Liver (tissue), 9 donors: ENCODE measurements around the gene CAPZB. TPM values are rescaled to one million over a fixed set of nuclear protein-coding genes. Genes with fewer than 3 reads are reported as not detected.

Experiments
- DNase-seq: peaks from one replicate; pipeline ENCODE4 v3.0.0-alpha.2; 2017; ENCODE audit warnings: low spot score
- H3K27ac ChIP-seq, 2 donors: one replicate each; pipeline ENCODE4 v1.7.0; 2013; ENCODE audit warnings: inconsistent platforms in 2 of 2, low read length in 2 of 2, control low read depth in 1 of 2, low read depth in 1 of 2, mild to moderate bottlenecking in 1 of 2
- H3K27me3 ChIP-seq, 4 donors: one replicate each; pipeline versions ENCODE4 v1.6.1 to v1.7.0; 2013; ENCODE audit warnings: low read length in 3 of 4, inconsistent platforms in 1 of 4, mild to moderate bottlenecking in 1 of 4, moderate library complexity in 1 of 4; ENCODE audit not compliant: control insufficient read depth in 4 of 4, insufficient read depth in 4 of 4
- H3K36me3 ChIP-seq, 4 donors: one replicate each; pipeline versions ENCODE4 v1.6.1 to v1.7.0; 2013; ENCODE audit warnings: low read length in 3 of 4, mild to moderate bottlenecking in 3 of 4, low read depth in 1 of 4, moderate library complexity in 1 of 4; ENCODE audit not compliant: control insufficient read depth in 4 of 4, insufficient read depth in 3 of 4
- H3K4me1 ChIP-seq, 4 donors: one replicate each; pipeline versions ENCODE4 v1.6.1 to v1.7.0; 2013; ENCODE audit warnings: low read length in 3 of 4, mild to moderate bottlenecking in 3 of 4, moderate library complexity in 1 of 4; ENCODE audit not compliant: control insufficient read depth in 4 of 4, insufficient read depth in 4 of 4
- H3K4me3 ChIP-seq, 3 donors: one replicate each; pipeline versions ENCODE4 v1.6.1 to v1.7.0; 2013; ENCODE audit warnings: low read length in 3 of 3, control low read depth in 1 of 3, low read depth in 1 of 3, mild to moderate bottlenecking in 1 of 3
- H3K9ac ChIP-seq, 2 donors: one replicate each; pipeline ENCODE4 v1.7.0; 2013; ENCODE audit warnings: low read length in 2 of 2, mild to moderate bottlenecking in 2 of 2, moderate library complexity in 2 of 2, control low read depth in 1 of 2, low read depth in 1 of 2
- H3K9me3 ChIP-seq, 4 donors: one replicate each; pipeline versions ENCODE4 v1.6.1 to v1.7.0; 2013; ENCODE audit warnings: low read length in 3 of 4; ENCODE audit not compliant: control insufficient read depth in 4 of 4
- EGR1 ChIP-seq, 2 donors: IDR thresholded peaks; 2 replicates each; pipeline ENCODE4 v1.6.1; 2016 to 2018; ENCODE audit warnings: antibody characterized with exemption in 2 of 2, low read depth in 2 of 2
- FOXA1 ChIP-seq: IDR thresholded peaks from 2 replicates; pipeline ENCODE4 v1.6.1; 2016; ENCODE audit warnings: antibody characterized with exemption
- FOXA2 ChIP-seq: IDR thresholded peaks from 2 replicates; pipeline ENCODE4 v1.6.1; 2016; ENCODE audit warnings: antibody characterized with exemption
- GABPA ChIP-seq, 2 donors: IDR thresholded peaks in 1 of 2; conservative IDR thresholded peaks in 1 of 2; 2 replicates each; pipeline ENCODE4 v1.6.1; 2016; ENCODE audit warnings: antibody characterized with exemption in 2 of 2, mild to moderate bottlenecking in 1 of 2, moderate library complexity in 1 of 2
- HNF4A ChIP-seq, 2 donors: conservative IDR thresholded peaks; 2 replicates each; pipeline ENCODE4 v1.6.1; 2016; ENCODE audit warnings: antibody characterized with exemption in 2 of 2, mild to moderate bottlenecking in 2 of 2
- HNF4G ChIP-seq: IDR thresholded peaks from 2 replicates; pipeline ENCODE4 v1.6.1; 2016; ENCODE audit warnings: antibody characterized with exemption
- JUND ChIP-seq, 2 donors: IDR thresholded peaks; 2 replicates each; pipeline ENCODE4 v1.6.1; 2016; ENCODE audit warnings: antibody characterized with exemption in 2 of 2
- NR2F2 ChIP-seq: IDR thresholded peaks from 2 replicates; pipeline ENCODE4 v1.6.1; 2016; ENCODE audit warnings: antibody characterized with exemption
- RAD21 ChIP-seq, 2 donors: IDR thresholded peaks; 2 replicates each; pipeline ENCODE4 v1.6.1; 2016; ENCODE audit warnings: antibody characterized with exemption in 2 of 2, mild to moderate bottlenecking in 2 of 2
- RXRA ChIP-seq, 2 donors: IDR thresholded peaks; 2 replicates each; pipeline ENCODE4 v1.6.1; 2017 to 2018; ENCODE audit warnings: antibody characterized with exemption in 2 of 2, mild to moderate bottlenecking in 1 of 2
- SP1 ChIP-seq: IDR thresholded peaks from 2 replicates; pipeline ENCODE4 v1.6.1; 2018; ENCODE audit warnings: antibody characterized with exemption, mild to moderate bottlenecking
- TAF1 ChIP-seq: conservative IDR thresholded peaks from 2 replicates; pipeline ENCODE4 v1.6.1; 2016; ENCODE audit warnings: antibody characterized with exemption, mild to moderate bottlenecking
- YY1 ChIP-seq: IDR thresholded peaks from 2 replicates; pipeline ENCODE4 v1.6.1; 2016; ENCODE audit warnings: antibody characterized with exemption, mild to moderate bottlenecking
- WGBS: extraction: QIAGEN DNeasy Blood & Tissue Kit; methylation state at CpG from one replicate; pipeline ENCODE4 v1.1.7; 2013; 5-methylcytosine and 5-hydroxymethylcytosine counted together
- polyA plus RNA-seq, 2 donors: library from polyadenylated mRNA; stranded (reverse) in 1 of 2; unstranded in 1 of 2; fragments of 200-250 nt in 1 of 2; fragments of >200 nt in 1 of 2; fragmentation: Nextera tagmentation in 1 of 2; extraction: Ambion mirVana in 1 of 2; gene quantifications; one replicate each; pipeline versions ENCODE4 v1.2.1 to v1.2.3, GENCODE V29; 2013 to 2015
- total RNA-seq, 2 donors: library from RNA; depleted of rRNA; stranded (reverse); fragments of >200 nt; gene quantifications; one replicate each; pipeline ENCODE4 v1.2.3, GENCODE V29; 2014
- TF ChIP-seq, protein P1 (sequence below): IDR thresholded peaks from 2 replicates; pipeline ENCODE4 v1.6.1; 2016; ENCODE audit warnings: antibody characterized with exemption
- TF ChIP-seq, protein P2 (sequence below): IDR thresholded peaks from 2 replicates; pipeline ENCODE4 v1.6.1; 2016; ENCODE audit warnings: antibody characterized with exemption, mild to moderate bottlenecking
- TF ChIP-seq, protein P3 (sequence below): IDR thresholded peaks from 2 replicates; pipeline ENCODE4 v1.6.1; 2016; ENCODE audit warnings: antibody characterized with exemption
- TF ChIP-seq, protein P4 (sequence below): fragments of 150-350 bp; IDR thresholded peaks from 2 replicates; pipeline ENCODE4 v1.5.1; 2017; ENCODE audit warnings: improper control_type of control experiment, low read depth, low read length; ENCODE audit not compliant: missing input control
- donor health status: healthy.
- donor health status: healthy.
- donor health status: healthy.
- donor health status: healthy.
- donor health status: healthy.

CAPZB gene
- total and polyA plus RNA-seq, 4 donors = 38.3 to 98.9 (median 51.1) TPM

DNA sequence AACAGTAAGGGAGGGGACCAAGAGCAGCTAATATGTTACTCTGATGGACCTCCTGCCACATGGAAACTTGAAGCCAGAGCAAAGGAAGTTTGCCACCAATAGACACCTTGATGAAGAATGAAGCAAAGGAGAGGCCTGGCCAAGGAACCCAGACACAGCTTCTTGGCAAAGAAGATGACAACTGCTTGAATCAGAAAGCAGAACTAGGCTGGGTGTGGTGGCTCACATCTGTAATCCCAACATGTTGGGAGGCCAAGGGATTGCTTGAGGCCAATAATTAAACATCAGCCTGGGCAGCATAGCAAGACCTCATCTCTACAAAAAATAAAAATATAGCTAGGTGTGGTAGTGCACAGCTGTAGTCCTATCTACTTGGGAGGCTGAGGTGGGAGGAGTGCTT, 31.7 kb upstream of the CAPZB start:
- Histone ChIP-seq H3K27me3 (peaks cover 0 to 3% (median 0%) of the 10 kb centered on the region in 4 donors), H3K27ac (no peak overlapping the region), H3K9me3 (no peaks in the 10 kb centered on the region), H3K36me3 (no peaks in the 10 kb centered on the region), H3K4me1 (no peaks in the 10 kb centered on the region), H3K4me3 (no peak overlapping the region), H3K9ac (no peak overlapping the region)
- TF ChIP-seq FOXA2 (no peak), HNF4G (no peak), RAD21 (IDR thresholded peaks at IDR 0.05) (no peak), JUND (IDR thresholded peaks at IDR 0.05) (no peak), GABPA (IDR thresholded peaks at IDR 0.05 in 1 of 2, conservative IDR thresholded peaks at IDR 0.05 in 1 of 2) (no peak), TAF1 (no peak)
- TF ChIP-seq, protein P1, sequence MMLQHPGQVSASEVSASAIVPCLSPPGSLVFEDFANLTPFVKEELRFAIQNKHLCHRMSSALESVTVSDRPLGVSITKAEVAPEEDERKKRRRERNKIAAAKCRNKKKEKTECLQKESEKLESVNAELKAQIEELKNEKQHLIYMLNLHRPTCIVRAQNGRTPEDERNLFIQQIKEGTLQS = no peak
- TF ChIP-seq, protein P2, sequence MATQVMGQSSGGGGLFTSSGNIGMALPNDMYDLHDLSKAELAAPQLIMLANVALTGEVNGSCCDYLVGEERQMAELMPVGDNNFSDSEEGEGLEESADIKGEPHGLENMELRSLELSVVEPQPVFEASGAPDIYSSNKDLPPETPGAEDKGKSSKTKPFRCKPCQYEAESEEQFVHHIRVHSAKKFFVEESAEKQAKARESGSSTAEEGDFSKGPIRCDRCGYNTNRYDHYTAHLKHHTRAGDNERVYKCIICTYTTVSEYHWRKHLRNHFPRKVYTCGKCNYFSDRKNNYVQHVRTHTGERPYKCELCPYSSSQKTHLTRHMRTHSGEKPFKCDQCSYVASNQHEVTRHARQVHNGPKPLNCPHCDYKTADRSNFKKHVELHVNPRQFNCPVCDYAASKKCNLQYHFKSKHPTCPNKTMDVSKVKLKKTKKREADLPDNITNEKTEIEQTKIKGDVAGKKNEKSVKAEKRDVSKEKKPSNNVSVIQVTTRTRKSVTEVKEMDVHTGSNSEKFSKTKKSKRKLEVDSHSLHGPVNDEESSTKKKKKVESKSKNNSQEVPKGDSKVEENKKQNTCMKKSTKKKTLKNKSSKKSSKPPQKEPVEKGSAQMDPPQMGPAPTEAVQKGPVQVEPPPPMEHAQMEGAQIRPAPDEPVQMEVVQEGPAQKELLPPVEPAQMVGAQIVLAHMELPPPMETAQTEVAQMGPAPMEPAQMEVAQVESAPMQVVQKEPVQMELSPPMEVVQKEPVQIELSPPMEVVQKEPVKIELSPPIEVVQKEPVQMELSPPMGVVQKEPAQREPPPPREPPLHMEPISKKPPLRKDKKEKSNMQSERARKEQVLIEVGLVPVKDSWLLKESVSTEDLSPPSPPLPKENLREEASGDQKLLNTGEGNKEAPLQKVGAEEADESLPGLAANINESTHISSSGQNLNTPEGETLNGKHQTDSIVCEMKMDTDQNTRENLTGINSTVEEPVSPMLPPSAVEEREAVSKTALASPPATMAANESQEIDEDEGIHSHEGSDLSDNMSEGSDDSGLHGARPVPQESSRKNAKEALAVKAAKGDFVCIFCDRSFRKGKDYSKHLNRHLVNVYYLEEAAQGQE = no peak
- TF ChIP-seq, protein P3, sequence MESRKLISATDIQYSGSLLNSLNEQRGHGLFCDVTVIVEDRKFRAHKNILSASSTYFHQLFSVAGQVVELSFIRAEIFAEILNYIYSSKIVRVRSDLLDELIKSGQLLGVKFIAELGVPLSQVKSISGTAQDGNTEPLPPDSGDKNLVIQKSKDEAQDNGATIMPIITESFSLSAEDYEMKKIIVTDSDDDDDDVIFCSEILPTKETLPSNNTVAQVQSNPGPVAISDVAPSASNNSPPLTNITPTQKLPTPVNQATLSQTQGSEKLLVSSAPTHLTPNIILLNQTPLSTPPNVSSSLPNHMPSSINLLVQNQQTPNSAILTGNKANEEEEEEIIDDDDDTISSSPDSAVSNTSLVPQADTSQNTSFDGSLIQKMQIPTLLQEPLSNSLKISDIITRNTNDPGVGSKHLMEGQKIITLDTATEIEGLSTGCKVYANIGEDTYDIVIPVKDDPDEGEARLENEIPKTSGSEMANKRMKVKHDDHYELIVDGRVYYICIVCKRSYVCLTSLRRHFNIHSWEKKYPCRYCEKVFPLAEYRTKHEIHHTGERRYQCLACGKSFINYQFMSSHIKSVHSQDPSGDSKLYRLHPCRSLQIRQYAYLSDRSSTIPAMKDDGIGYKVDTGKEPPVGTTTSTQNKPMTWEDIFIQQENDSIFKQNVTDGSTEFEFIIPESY = no peak
- no peak for DNase-seq

DNA sequence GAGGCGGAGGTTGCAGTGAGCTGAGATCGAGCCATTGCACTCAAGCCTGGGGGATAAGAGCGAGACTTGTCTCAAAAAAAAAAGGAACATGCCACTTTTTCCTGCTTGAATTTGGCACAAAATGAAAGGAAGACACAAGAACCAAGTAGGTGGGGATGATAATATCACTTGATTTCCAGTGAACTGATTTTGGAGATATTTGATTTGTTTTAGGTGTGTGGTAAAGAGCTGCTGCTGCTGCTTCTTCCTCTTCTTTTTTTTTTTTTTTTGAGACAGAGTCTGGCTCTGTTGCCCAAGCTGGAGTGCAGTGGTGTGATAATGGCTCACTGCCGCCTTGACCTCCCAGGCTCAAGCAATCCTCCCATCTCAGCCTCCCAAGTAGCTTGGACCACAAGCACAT, 29.9 kb upstream of the CAPZB start:
- Histone ChIP-seq H3K36me3 (no peaks in the 10 kb centered on the region), H3K9me3 (no peaks in the 10 kb centered on the region), H3K9ac (no peak overlapping the region), H3K4me1 (no peaks in the 10 kb centered on the region), H3K27ac (no peak overlapping the region), H3K27me3 (peaks cover 0 to 3% (median 0%) of the 10 kb centered on the region in 4 donors), H3K4me3 (no peak overlapping the region)
- TF ChIP-seq SP1 = no peak
- no peak for TF ChIP-seq HNF4A (conservative IDR thresholded peaks at IDR 0.05)
- TF ChIP-seq, protein P4, sequence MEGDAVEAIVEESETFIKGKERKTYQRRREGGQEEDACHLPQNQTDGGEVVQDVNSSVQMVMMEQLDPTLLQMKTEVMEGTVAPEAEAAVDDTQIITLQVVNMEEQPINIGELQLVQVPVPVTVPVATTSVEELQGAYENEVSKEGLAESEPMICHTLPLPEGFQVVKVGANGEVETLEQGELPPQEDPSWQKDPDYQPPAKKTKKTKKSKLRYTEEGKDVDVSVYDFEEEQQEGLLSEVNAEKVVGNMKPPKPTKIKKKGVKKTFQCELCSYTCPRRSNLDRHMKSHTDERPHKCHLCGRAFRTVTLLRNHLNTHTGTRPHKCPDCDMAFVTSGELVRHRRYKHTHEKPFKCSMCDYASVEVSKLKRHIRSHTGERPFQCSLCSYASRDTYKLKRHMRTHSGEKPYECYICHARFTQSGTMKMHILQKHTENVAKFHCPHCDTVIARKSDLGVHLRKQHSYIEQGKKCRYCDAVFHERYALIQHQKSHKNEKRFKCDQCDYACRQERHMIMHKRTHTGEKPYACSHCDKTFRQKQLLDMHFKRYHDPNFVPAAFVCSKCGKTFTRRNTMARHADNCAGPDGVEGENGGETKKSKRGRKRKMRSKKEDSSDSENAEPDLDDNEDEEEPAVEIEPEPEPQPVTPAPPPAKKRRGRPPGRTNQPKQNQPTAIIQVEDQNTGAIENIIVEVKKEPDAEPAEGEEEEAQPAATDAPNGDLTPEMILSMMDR = no peak
- TF ChIP-seq, protein P3 = no peak
- no peak for TF ChIP-seq JUND (IDR thresholded peaks at IDR 0.05)
- no peak for TF ChIP-seq RXRA (IDR thresholded peaks at IDR 0.05)
- TF ChIP-seq FOXA1 = no peak
- TF ChIP-seq NR2F2 = no peak
- TF ChIP-seq EGR1 (IDR thresholded peaks at IDR 0.05; ENCODE audit: low read depth in 2 of 2) = no peak
- TF ChIP-seq, protein P1 = no peak
- no peak for TF ChIP-seq GABPA (IDR thresholded peaks at IDR 0.05 in 1 of 2, conservative IDR thresholded peaks at IDR 0.05 in 1 of 2)
- TF ChIP-seq YY1 = no peak
- WGBS = 98% methylated on average over 4 of the region's 4 CpGs
- DNase-seq = no peak
